GM10266 (cell line): Measurements from ENCODE around the gene S100A4.

Experiments used
- DNase-seq: peaks from one replicate; pipeline ENCODE4 v3.0.0; 2012; ENCODE audit errors: extremely low spot score
- CTCF ChIP-seq: IDR thresholded peaks from 2 replicates; pipeline ENCODE4 v1.5.1; 2012; ENCODE audit warnings: mild to moderate bottlenecking, low read depth; ENCODE audit not compliant: control insufficient read depth, insufficient read depth; ENCODE audit errors: missing control alignments

The S100A4 gene

DNA sequence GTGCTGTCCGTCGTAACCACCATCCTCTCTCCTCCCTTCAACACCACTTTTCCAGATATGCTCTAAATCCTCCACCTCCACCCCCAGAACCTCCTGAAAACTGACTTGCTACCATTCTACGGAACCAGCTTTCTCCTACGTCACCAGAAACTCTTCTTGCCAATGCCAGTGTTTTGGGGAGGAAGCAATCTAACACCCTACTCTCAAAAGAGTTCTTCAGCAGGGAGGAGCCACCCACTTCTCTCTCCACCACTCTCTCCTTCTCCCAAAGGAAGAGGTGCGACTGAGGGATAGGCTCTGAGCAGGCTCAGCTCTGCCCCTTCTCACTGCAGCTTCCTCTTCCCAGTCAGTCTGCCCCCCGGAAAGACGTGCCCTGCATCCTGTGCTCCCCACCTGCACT is 26.1 kb upstream of the S100A4 start:
- TF ChIP-seq CTCF = no peak
- no peak for DNase-seq

- DNase-seq = no peak
- TF ChIP-seq CTCF = no peak
Observed at GRCh38 chr1:153570874-153571273, 25.3 kb upstream of the S100A4 start.

DNA sequence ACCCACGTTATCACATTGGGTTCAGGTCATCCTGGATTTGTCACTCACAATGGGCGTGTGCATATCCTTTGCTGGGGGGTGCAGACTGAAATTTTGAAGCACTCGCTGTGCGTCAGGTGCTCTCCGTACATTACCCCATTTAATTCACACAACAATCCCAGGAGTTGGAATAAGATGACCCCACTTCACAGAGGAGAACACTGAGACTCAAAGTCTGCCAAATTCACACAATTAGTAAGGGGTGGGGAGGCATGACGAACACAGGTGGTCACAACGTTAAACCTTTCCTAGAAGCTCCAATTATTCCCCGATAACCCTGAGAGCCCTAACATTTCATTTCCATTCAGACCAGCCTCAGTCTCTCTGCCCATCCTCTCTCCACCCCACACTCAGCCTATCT is 23.9 kb upstream of the S100A4 start:
- no peak for TF ChIP-seq CTCF
- no peak for DNase-seq

GRCh38 chr1:153568367-153569099 is 22.9 kb upstream of the S100A4 start:
- TF ChIP-seq CTCF = peak; percentile 97
- peak; percentile 86 for DNase-seq

DNA sequence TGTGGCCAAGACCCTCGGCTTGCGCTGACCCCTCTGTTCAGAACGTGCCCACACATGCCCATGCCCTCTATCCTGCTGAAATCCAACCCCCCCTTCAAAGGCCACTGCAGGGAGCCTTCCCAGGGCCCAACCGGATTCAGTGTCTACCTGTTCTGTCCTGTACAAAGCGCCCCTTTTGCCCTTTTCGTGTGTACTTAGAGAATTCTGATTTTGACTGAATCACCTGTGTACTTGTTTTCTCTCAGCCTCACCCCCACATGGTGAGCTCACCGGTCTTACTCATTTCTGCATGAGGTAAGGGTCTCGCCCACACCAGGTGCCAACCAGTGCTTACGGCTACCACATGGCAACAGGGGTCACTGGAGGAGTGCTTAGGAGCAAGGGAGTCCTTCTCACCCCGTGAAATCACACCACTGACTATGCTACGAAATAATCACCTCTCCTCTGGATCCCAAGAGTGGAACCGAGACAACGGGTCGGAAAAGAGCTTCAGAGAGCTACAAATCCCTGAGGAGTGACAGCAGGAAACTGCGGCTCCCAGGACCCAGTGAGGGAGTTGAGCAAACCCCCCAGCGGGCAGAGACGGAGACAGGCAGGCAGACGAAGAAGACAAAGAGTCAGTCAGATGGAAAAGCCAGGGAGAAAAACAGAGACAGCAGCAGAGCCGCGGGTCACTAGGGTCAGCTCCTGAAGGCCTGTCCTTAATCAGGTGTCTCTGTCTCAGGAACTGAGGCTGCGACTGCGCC is 22.2 kb upstream of the S100A4 start:
- no peak for DNase-seq
- no peak for TF ChIP-seq CTCF

- TF ChIP-seq CTCF = no peak
- no peak for DNase-seq
Observed at GRCh38 chr1:153566414-153567371, 21.1 kb upstream of the S100A4 start.
